ENCODE measurements around the gene SETD1A.

SETD1A gene

DNA sequence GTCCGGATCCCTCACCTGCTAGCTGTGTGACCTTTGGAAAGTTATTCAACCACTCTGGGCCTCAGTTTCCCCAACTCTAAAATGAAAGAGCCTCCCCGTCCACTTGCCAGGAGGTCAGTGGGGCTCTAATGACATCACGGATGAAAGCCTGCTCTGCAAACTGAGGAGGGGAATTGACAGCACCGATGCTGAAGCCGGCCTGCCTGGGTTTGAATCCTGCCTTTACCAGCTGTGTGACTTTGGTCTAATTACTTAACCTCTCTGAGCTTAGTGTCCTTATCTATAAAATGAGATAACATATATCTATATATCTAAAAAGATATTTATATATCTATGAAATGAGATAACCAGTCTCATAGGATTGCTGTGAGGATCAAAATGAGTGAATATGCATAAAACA lies 51.0 kb downstream of the SETD1A start:
- no peaks in the 10 kb centered on the region for H3K9me2 ChIP-seq (replicated peaks; ENCODE audit: low read depth, low read length)
- no peaks in the 10 kb centered on the region for H3K27me3 ChIP-seq (ENCODE audit: insufficient read depth, low read length, poor library complexity, severe bottlenecking)
- no peak overlapping the region for H2AFZ ChIP-seq (ENCODE audit: low read length)
- no peak overlapping the region for H3K4me2 ChIP-seq (ENCODE audit: low read depth, low read length, poor library complexity, severe bottlenecking)
- H3K4me1 ChIP-seq (ENCODE audit: insufficient read depth, low read length, poor library complexity, severe bottlenecking): peaks cover 5% of the 10 kb centered on the region
- no peaks in the 10 kb centered on the region for H4K20me1 ChIP-seq (ENCODE audit: insufficient read depth, low read length, poor library complexity, severe bottlenecking)
- no peak overlapping the region for H3K9ac ChIP-seq (ENCODE audit: low read depth, low read length, poor library complexity, severe bottlenecking)
- no peak for TF ChIP-seq EZH2phosphoT487 (IDR thresholded peaks at IDR 0.05; ENCODE audit: borderline replicate concordance)
- TF ChIP-seq, protein P1, sequence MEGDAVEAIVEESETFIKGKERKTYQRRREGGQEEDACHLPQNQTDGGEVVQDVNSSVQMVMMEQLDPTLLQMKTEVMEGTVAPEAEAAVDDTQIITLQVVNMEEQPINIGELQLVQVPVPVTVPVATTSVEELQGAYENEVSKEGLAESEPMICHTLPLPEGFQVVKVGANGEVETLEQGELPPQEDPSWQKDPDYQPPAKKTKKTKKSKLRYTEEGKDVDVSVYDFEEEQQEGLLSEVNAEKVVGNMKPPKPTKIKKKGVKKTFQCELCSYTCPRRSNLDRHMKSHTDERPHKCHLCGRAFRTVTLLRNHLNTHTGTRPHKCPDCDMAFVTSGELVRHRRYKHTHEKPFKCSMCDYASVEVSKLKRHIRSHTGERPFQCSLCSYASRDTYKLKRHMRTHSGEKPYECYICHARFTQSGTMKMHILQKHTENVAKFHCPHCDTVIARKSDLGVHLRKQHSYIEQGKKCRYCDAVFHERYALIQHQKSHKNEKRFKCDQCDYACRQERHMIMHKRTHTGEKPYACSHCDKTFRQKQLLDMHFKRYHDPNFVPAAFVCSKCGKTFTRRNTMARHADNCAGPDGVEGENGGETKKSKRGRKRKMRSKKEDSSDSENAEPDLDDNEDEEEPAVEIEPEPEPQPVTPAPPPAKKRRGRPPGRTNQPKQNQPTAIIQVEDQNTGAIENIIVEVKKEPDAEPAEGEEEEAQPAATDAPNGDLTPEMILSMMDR (conservative IDR thresholded peaks at IDR 0.05; ENCODE audit: low read length): no peak
- H3F3A ChIP-seq (ENCODE audit: low read depth): no peaks in the 10 kb centered on the region
- H3K79me2 ChIP-seq (ENCODE audit: insufficient read depth, low read length): no peaks in the 10 kb centered on the region
- no peaks in the 10 kb centered on the region for H3K9me3 ChIP-seq (ENCODE audit: insufficient read depth, low read depth, low read length)
- no peak overlapping the region for H3K4me3 ChIP-seq (ENCODE audit: low read length, poor library complexity, severe bottlenecking)
- no peaks in the 10 kb centered on the region for H3K36me3 ChIP-seq (ENCODE audit: insufficient read depth, low read length)

DNA sequence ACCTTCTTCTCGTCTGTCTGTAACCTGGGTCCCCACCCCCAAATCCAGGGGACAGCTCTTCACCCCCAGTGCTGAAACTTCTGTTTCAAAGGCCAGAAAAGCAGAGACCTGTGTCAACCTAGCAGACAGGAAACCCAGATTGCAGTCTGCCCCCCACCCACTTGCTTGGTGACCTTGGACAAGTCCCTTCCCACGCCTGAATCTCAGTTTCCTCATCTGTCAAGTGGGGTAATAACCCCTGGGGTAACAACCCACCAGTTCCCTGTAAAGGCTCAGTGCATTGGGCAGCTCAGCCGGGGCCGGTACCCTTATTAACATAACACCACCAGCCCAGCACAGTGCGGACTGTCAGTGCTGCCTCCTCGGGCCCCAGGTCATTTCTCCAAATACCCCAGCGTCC lies 51.6 kb downstream of the SETD1A start:
- Histone ChIP-seq H3K79me2 (ENCODE audit: insufficient read depth, low read length) (no peaks in the 10 kb centered on the region), H3K9me3 (ENCODE audit: insufficient read depth, low read depth, low read length) (no peaks in the 10 kb centered on the region), H3K27me3 (ENCODE audit: insufficient read depth, low read length, poor library complexity, severe bottlenecking) (no peaks in the 10 kb centered on the region), H3K4me3 (ENCODE audit: low read length, poor library complexity, severe bottlenecking) (no peak overlapping the region), H3F3A (ENCODE audit: low read depth) (no peaks in the 10 kb centered on the region), H3K9me2 (replicated peaks; ENCODE audit: low read depth, low read length) (no peaks in the 10 kb centered on the region), H4K20me1 (ENCODE audit: insufficient read depth, low read length, poor library complexity, severe bottlenecking) (no peaks in the 10 kb centered on the region), H3K4me1 (ENCODE audit: insufficient read depth, low read length, poor library complexity, severe bottlenecking) (peaks cover 5% of the 10 kb centered on the region), H3K4me2 (ENCODE audit: low read depth, low read length, poor library complexity, severe bottlenecking) (no peak overlapping the region), H3K36me3 (ENCODE audit: insufficient read depth, low read length) (no peaks in the 10 kb centered on the region), H2AFZ (ENCODE audit: low read length) (no peak overlapping the region), H3K9ac (ENCODE audit: low read depth, low read length, poor library complexity, severe bottlenecking) (no peak overlapping the region)
- TF ChIP-seq EZH2phosphoT487 (IDR thresholded peaks at IDR 0.05; ENCODE audit: borderline replicate concordance): no peak
- TF ChIP-seq, protein P1 (conservative IDR thresholded peaks at IDR 0.05; ENCODE audit: low read length): no peak

DNA sequence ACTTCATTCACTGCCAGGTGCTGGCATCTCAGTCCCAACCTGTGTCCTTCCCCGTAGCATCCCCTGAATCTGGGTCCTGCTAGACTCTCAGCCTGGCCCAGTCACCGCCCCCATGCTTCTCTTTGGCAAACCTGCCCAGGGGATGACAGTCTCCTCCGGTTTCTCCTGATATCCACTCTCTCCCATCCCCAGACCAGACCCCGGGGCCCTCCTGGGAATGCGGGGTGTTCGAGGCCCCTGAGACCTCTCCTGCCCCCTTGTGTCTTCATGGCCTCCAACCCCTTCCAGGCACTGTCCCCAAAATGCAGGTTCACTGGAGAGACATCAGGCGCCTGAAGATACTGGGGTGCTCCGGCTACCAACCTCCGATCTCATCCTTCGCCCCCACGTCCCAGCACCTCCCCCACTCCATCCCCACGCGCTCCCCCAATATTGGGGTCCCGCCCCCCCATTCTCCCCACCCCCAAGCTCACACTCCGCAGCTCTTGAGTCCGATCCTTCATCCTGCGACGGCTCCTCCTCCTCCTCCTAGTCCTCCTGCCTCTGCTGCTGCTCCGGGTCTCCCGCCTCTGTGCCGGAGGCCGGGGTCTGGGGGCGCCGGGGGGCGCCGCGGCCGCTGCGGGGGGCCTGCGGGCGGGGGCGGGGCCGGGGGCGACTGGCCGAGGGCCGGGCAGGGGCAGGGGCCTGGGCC lies 52.5 kb downstream of the SETD1A start:
- Histone ChIP-seq H3K4me2 (ENCODE audit: low read depth, low read length, poor library complexity, severe bottlenecking) (peak overlapping the region; percentile 16), H3K4me1 (ENCODE audit: insufficient read depth, low read length, poor library complexity, severe bottlenecking) (peaks cover 5% of the 10 kb centered on the region), H3K4me3 (ENCODE audit: low read length, poor library complexity, severe bottlenecking) (peak overlapping the region; percentile 28), H4K20me1 (ENCODE audit: insufficient read depth, low read length, poor library complexity, severe bottlenecking) (no peaks in the 10 kb centered on the region), H3K9me2 (replicated peaks; ENCODE audit: low read depth, low read length) (no peaks in the 10 kb centered on the region), H2AFZ (ENCODE audit: low read length) (no peak overlapping the region), H3K27me3 (ENCODE audit: insufficient read depth, low read length, poor library complexity, severe bottlenecking) (no peaks in the 10 kb centered on the region), H3F3A (ENCODE audit: low read depth) (no peaks in the 10 kb centered on the region), H3K36me3 (ENCODE audit: insufficient read depth, low read length) (no peaks in the 10 kb centered on the region), H3K79me2 (ENCODE audit: insufficient read depth, low read length) (no peaks in the 10 kb centered on the region), H3K9me3 (ENCODE audit: insufficient read depth, low read depth, low read length) (no peaks in the 10 kb centered on the region), H3K9ac (ENCODE audit: low read depth, low read length, poor library complexity, severe bottlenecking) (no peak overlapping the region)
- TF ChIP-seq, protein P1 (conservative IDR thresholded peaks at IDR 0.05; ENCODE audit: low read length): 0 out of 2 replicates have a peak, but pooled peaks have one; percentile 15
- TF ChIP-seq EZH2phosphoT487 (IDR thresholded peaks at IDR 0.05; ENCODE audit: borderline replicate concordance): no peak

All from Loucy (cell line).